WTC11 (cell line): ENCODE data around the gene TRIM49D1. TPM values are rescaled to one million over a fixed set of nuclear protein-coding genes. Genes with fewer than 3 reads are reported as not detected.
"Not testable (repeated sequence)": the region's sequence is repeated elsewhere in the genome, so short reads cannot be mapped to it uniquely, and the experiment has no call there.

Source experiments
- ATAC-seq: fragments of 200-7000 bp; cut with Tn5 transposase; 2 replicates; pipeline ENCODE4 v1.10.0; 2021; ENCODE audit warnings: mild to moderate bottlenecking, moderate library complexity
- CTCF ChIA-PET: fragments of 300-600 bp; sonication (Branson Sonifier 250); formaldehyde crosslinking; loops from one replicate; lab custom pipeline; 2021; ENCODE audit warnings: antibody characterized with exemption; lab: Charles Lee
- POLR2A ChIA-PET: fragments of 350-600 bp; sonication (Branson Sonifier 250); formaldehyde crosslinking; loops from one replicate; lab custom pipeline; 2021; ENCODE audit warnings: antibody characterized with exemption; lab: Charles Lee
- DNase-seq: peaks from one replicate; pipeline ENCODE4 v3.0.0; 2021; ENCODE audit warnings: low spot score
- H3K27ac Mint-ChIP-seq: 2 replicates; pipeline ENCODE4 v1.8.0; 2021; ENCODE audit warnings: mixed read lengths
- H3K27me3 Mint-ChIP-seq: 2 replicates; pipeline ENCODE4 v1.8.0; 2021; ENCODE audit warnings: low read depth, mild to moderate bottlenecking, moderate library complexity, mixed read lengths
- H3K36me3 Mint-ChIP-seq: 2 replicates; pipeline ENCODE4 v1.8.0; 2021; ENCODE audit warnings: mixed read lengths
- H3K4me1 Mint-ChIP-seq: 2 replicates; pipeline ENCODE4 v1.8.0; 2022; ENCODE audit warnings: mixed read lengths
- H3K4me3 Mint-ChIP-seq: 2 replicates; pipeline ENCODE4 v1.8.0; 2021; ENCODE audit warnings: mild to moderate bottlenecking, moderate library complexity, mixed read lengths
- H3K9me3 Mint-ChIP-seq: 2 replicates; pipeline ENCODE4 v1.8.0; 2021; ENCODE audit warnings: mixed read lengths
- total RNA-seq: library from RNA; stranded (reverse); gene quantifications from 3 replicates; pipeline ENCODE4 v1.2.3, GENCODE V29; 2021

TRIM49D1 gene
- total RNA-seq, 1 experiment from 2014 or later = not detected

DNA sequence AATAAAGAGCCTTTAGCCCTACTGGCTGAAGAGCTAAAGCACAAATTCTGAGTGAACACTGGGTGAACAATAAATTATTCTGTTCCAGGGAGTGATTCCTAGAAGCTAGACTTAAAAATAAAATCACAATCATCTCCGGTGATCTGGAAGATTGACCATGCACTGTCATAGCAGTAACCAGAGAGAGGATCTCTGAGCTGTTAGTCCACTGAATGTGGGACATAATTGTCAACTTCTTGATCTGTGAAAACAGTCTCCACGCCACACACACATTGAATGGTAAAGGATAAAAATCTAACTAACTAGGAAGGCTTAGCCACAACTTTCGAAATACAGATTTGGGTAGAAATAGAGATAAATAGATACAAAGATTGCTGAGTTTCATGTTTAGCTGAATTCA lies 28.8 kb downstream of the TRIM49D1 start:
- H3K4me3 Mint-ChIP-seq, CTCF ChIA-PET, H3K36me3 Mint-ChIP-seq: not testable (repeated sequence)

GRCh38 chr11:89877511-89877910 lies 44.5 kb downstream of the TRIM49D1 start:
- DNase-seq, CTCF ChIA-PET, ATAC-seq, POLR2A ChIA-PET, H3K27me3 Mint-ChIP-seq, H3K36me3 Mint-ChIP-seq, H3K4me1 Mint-ChIP-seq, H3K9me3 Mint-ChIP-seq, H3K4me3 Mint-ChIP-seq, H3K27ac Mint-ChIP-seq: not testable (repeated sequence)

More for the DNA sequence above, 28.8 kb downstream of the TRIM49D1 start:
- H3K27me3 Mint-ChIP-seq, H3K27ac Mint-ChIP-seq, DNase-seq, POLR2A ChIA-PET, ATAC-seq, H3K9me3 Mint-ChIP-seq, H3K4me1 Mint-ChIP-seq: not testable (repeated sequence)

GRCh38 chr11:89872588-89872987 lies 49.5 kb downstream of the TRIM49D1 start:
- H3K27ac Mint-ChIP-seq, POLR2A ChIA-PET, H3K27me3 Mint-ChIP-seq, H3K4me1 Mint-ChIP-seq, H3K4me3 Mint-ChIP-seq, ATAC-seq, H3K9me3 Mint-ChIP-seq, H3K36me3 Mint-ChIP-seq, CTCF ChIA-PET: not testable (repeated sequence)
- DNase-seq = peak; percentile 12

DNA sequence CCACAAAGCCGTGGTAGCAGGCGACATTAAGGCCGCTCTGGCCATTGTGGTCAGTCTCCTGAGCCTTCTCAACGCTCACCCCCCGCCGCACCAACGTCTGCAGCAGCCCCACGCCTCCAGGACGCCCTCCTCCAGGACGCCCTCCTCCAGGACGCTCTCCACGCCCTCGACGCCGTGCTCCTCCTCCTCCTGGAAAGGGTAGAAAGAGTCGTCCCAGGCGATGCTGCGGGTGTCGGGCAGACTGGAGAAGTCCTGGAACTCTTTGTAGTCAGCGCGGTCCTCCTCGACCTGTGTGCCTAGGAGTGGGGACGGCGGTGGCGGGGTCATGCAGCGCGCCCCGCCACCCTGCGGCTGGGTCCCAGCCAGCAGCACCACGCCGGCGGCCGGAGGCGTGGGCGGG lies 56.8 kb downstream of the TRIM49D1 start:
- POLR2A ChIA-PET, DNase-seq, H3K36me3 Mint-ChIP-seq, H3K9me3 Mint-ChIP-seq, ATAC-seq, H3K27me3 Mint-ChIP-seq, H3K27ac Mint-ChIP-seq, CTCF ChIA-PET, H3K4me1 Mint-ChIP-seq, H3K4me3 Mint-ChIP-seq: not testable (repeated sequence)

- POLR2A ChIA-PET, H3K9me3 Mint-ChIP-seq, H3K27me3 Mint-ChIP-seq, H3K27ac Mint-ChIP-seq, ATAC-seq, H3K36me3 Mint-ChIP-seq, H3K4me1 Mint-ChIP-seq, CTCF ChIA-PET: not testable (repeated sequence)
- peak; percentile 16 for DNase-seq
- H3K4me3 Mint-ChIP-seq = peak overlapping the region; percentile 41; the same call in 1 of the 2 replicates
Observed at GRCh38 chr11:89863906-89864704, 57.9 kb downstream of the TRIM49D1 start.

Other genes with a start within 250 kb of the TRIM49D1 start
- not detected in 3 replicates for gene TRIM77, start 211.9 kb downstream of the TRIM49D1 start, total RNA-seq
- gene TRIM49, start 113.7 kb downstream of the TRIM49D1 start, total RNA-seq = not detected in 3 replicates
- not detected in 3 replicates for gene TRIM64B, start 43.8 kb downstream of the TRIM49D1 start, total RNA-seq
- not detected in 3 replicates for gene TRIM49D2, start 1.8 kb upstream of the TRIM49D1 start, total RNA-seq
- gene TRIM64, start 43.8 kb upstream of the TRIM49D1 start, total RNA-seq = not detected in 3 replicates
- gene TRIM49C, start 108.9 kb upstream of the TRIM49D1 start, total RNA-seq = not detected in 3 replicates
- gene UBTFL1, start 163.7 kb upstream of the TRIM49D1 start, total RNA-seq = not detected in 3 replicates
- gene NAALAD2, start 212.4 kb upstream of the TRIM49D1 start, total RNA-seq = 3.7 to 6.0 TPM (median 5.5 TPM) in 3 replicates